Hair follicular keratinocyte (primary cell): ENCODE data around the gene PAGE4. TPM values are rescaled to one million over a fixed set of nuclear protein-coding genes. Genes with fewer than 3 reads are reported as not detected.

Source experiments
- total RNA-seq: library from RNA; depleted of rRNA; stranded (reverse); fragments of >200 nt; gene quantifications from 2 replicates; pipeline ENCODE4 v1.2.3, GENCODE V29; 2015

PAGE4 gene
- total RNA-seq: not detected in 2 replicates

GRCh38 chrX:49829016-49829415 lies at the start of gene PAGE4:
PAGE4 (plus strand) TSS chrX:49829303; CDS start chrX:49830429, 1,126 bp downstream.

GRCh38 chrX:49878834-49879655 lies 49.9 kb downstream of the PAGE4 start, which contains the start of gene USP27X:
USP27X (plus strand) TSS chrX:49879484; CDS start chrX:49880308, 824 bp downstream.

Other genes starting within 250 kb of the PAGE4 start
- gene GAGE12H, start 249.4 kb upstream of the PAGE4 start, total RNA-seq: not detected in 2 replicates
- gene GAGE2A, start 239.8 kb upstream of the PAGE4 start, total RNA-seq: not detected in 2 replicates
- gene GAGE1, start 230.3 kb upstream of the PAGE4 start, total RNA-seq: not detected in 2 replicates
- not detected in 2 replicates for gene PAGE1, start 133.3 kb upstream of the PAGE4 start, total RNA-seq
- 1.9 and 2.1 TPM in 2 replicates for gene USP27X, start 50.2 kb downstream of the PAGE4 start, total RNA-seq
- 2.8 and 7.7 TPM in 2 replicates for gene CLCN5, start 93.3 kb downstream of the PAGE4 start, total RNA-seq